GM19043 (cell line): ENCODE results near the gene DUSP8.

Experiments
- ATAC-seq: cut with Tn5 transposase; IDR thresholded peaks from one replicate; pipeline ENCODE4 v1.9.1; 2021; ENCODE audit warnings: low read depth; ENCODE audit not compliant: unreplicated experiment

DUSP8 gene

DNA sequence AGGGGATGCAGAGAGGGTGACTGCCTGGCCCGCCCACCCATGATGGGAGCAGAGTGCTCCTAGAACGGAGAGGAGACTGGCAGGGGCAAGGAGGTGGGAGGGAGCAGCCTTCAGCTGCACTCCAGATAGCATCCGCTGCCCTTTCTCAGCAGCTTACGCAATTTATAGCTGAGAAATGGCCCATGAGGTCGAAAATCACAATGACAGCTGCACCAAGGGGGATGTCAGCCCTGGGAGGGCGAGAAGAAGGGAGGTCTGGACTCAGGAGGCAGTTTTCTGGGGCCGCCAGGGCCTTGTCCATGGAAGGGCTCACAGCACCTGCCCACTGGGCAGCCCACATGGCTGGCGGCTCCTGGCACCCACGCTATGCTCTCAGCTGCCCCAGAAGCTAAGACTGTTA lies 67.9 kb downstream of the DUSP8 start:
- ATAC-seq, result no peak
